HG03460 (cell line): ENCODE data around the gene TUBG2.

ENCODE experiments used
- ATAC-seq: cut with Tn5 transposase; IDR thresholded peaks from one replicate; pipeline ENCODE4 v1.9.1; 2021; ENCODE audit not compliant: unreplicated experiment

Gene TUBG2

GRCh38 chr17:42695500-42695899, 36.4 kb downstream of the TUBG2 start:
- no peak for ATAC-seq

- no peak for ATAC-seq
These were observed 38.2 kb downstream of the TUBG2 start for GRCh38 chr17:42697108-42697811.

GRCh38 chr17:42698736-42699414, 39.8 kb downstream of the TUBG2 start:
- ATAC-seq: no peak

GRCh38 chr17:42699415-42699740, 40.3 kb downstream of the TUBG2 start:
- no peak for ATAC-seq

GRCh38 chr17:42700586-42701289, 41.7 kb downstream of the TUBG2 start:
- ATAC-seq: no peak

GRCh38 chr17:42702446-42702845, 43.4 kb downstream of the TUBG2 start:
- no peak for ATAC-seq

GRCh38 chr17:42704490-42704836, 45.4 kb downstream of the TUBG2 start:
- ATAC-seq: no peak

GRCh38 chr17:42704837-42705494, 45.9 kb downstream of the TUBG2 start:
- ATAC-seq: peak; percentile 67

GRCh38 chr17:42706732-42707131, 47.6 kb downstream of the TUBG2 start:
- no peak for ATAC-seq

- no peak for ATAC-seq
These were observed 49.5 kb downstream of the TUBG2 start for GRCh38 chr17:42708588-42708987.

GRCh38 chr17:42709561-42709960, 50.5 kb downstream of the TUBG2 start:
- ATAC-seq: no peak
